Astrocyte of the spinal cord (primary cell): ENCODE results near the gene SCNM1.
"Not testable (repeated sequence)": the region's sequence is repeated elsewhere in the genome, so short reads cannot be mapped to it uniquely, and the experiment has no call there.

Source experiments
- DNase-seq: peaks from one replicate; pipeline ENCODE4 v3.0.0; 2011; ENCODE audit warnings: low read depth, low spot score
- H3K4me3 ChIP-seq: 2 replicates; pipeline ENCODE4 v1.5.1; 2011; ENCODE audit warnings: low read depth, mild to moderate bottlenecking, low read length, moderate library complexity
- in situ Hi-C: cut with HindIII; loops from 2 replicates; pipeline ENCODE4 v1.10.0; 2017; ENCODE audit warnings: low sequenced_read_pairs
- TF ChIP-seq, protein P1 (sequence below): IDR thresholded peaks from 2 replicates; pipeline ENCODE4 v1.5.1; 2012; ENCODE audit warnings: low read depth, mild to moderate bottlenecking, low read length, inconsistent platforms

The SCNM1 gene

GRCh38 chr1:151193304-151193703 is 27.4 kb downstream of the SCNM1 start:
- TF ChIP-seq, protein P1, sequence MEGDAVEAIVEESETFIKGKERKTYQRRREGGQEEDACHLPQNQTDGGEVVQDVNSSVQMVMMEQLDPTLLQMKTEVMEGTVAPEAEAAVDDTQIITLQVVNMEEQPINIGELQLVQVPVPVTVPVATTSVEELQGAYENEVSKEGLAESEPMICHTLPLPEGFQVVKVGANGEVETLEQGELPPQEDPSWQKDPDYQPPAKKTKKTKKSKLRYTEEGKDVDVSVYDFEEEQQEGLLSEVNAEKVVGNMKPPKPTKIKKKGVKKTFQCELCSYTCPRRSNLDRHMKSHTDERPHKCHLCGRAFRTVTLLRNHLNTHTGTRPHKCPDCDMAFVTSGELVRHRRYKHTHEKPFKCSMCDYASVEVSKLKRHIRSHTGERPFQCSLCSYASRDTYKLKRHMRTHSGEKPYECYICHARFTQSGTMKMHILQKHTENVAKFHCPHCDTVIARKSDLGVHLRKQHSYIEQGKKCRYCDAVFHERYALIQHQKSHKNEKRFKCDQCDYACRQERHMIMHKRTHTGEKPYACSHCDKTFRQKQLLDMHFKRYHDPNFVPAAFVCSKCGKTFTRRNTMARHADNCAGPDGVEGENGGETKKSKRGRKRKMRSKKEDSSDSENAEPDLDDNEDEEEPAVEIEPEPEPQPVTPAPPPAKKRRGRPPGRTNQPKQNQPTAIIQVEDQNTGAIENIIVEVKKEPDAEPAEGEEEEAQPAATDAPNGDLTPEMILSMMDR = no peak
- DNase-seq = no peak
- in situ Hi-C loops = no loop called here
- no peak overlapping the region for H3K4me3 ChIP-seq

DNA sequence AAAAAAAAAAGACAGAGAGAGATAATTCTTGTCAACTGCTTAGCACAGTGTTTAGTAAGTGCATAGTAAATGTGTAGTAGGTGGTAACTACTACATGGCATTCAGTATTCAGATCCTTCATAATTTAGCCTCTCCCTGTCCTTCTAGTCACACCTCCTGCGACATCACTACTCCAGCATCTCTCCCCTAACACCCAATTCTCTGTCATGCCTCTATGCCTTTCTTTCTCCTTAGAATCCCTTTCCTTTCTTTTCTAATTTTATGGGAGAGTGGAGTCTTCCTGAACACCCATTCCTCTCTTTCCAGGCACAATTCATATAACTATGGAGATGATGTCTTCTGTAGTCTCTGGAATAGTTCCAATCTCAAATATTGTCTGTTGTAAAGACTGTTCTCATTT is 27.9 kb downstream of the SCNM1 start:
- H3K4me3 ChIP-seq = no peak overlapping the region
- no peak for DNase-seq
- TF ChIP-seq, protein P1 = no peak
- in situ Hi-C loops = no loop called here

DNA sequence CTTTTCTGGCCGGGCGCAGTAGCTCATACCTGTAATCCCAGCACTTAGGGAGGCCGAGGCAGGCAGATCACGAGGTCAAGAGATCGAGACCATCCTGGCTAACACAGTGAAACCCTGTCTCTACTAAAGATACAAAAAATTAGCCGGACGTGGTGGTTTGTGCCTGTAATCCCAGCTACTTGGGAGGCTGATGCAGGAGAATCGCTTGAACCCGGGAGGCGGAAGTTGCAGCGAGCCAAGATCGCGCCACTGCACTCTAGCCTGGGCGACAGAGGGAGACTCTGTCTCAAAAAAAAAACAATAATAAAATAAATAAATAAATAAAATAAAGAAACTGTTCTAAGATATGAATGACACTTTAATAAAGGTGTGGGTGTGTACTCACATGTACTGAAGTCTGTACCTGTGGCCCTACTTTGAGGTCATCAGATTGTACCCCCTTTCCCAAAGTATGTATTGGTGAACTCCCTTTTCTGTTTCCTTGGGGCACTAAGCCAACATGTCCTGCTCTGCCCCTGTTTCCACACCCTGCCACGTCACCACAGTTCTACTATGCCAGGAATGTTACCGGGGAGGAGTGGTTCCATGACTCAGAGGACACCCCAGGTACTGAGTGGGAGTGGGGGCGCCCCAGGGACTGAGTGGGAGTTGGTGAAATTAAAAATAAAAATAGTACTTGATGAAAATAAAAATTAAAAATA is 29.1 kb downstream of the SCNM1 start:
- DNase-seq = peak; percentile 74
- in situ Hi-C loops, H3K4me3 ChIP-seq: not testable (repeated sequence)

DNA sequence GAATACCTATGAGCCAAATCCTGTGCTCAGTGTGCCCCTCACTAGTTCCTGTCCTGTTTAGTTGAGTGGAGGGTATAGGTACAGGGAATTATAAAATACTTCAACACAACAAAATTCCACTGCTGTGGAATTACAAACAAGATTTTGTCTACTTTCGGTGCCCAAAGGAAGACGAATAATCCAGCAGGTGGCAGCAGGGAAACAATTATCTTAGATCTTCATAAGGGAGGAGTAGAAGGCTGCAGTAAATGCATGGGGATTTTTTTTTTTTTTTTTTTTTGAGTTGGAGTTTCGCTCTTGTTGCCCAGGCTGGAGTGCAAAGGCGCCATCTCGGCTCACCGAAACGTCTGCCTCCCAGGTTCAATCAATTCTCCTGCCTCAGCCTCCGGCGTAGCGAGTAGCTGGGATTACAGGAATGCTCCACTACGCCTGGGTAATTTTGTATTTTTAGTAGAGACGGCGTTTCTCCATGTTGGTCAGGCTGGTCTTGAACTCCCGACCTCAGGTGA is 30.4 kb downstream of the SCNM1 start:
- no peak overlapping the region for H3K4me3 ChIP-seq
- TF ChIP-seq, protein P1 = peak; percentile 71
- peak; percentile 89 for DNase-seq
- in situ Hi-C loops = no loop called here

GRCh38 chr1:151197863-151198253 is 31.9 kb downstream of the SCNM1 start:
- TF ChIP-seq, protein P1 = no peak
- DNase-seq = no peak
- H3K4me3 ChIP-seq = peak overlapping the region; percentile 100
- in situ Hi-C loops = no loop called here

DNA sequence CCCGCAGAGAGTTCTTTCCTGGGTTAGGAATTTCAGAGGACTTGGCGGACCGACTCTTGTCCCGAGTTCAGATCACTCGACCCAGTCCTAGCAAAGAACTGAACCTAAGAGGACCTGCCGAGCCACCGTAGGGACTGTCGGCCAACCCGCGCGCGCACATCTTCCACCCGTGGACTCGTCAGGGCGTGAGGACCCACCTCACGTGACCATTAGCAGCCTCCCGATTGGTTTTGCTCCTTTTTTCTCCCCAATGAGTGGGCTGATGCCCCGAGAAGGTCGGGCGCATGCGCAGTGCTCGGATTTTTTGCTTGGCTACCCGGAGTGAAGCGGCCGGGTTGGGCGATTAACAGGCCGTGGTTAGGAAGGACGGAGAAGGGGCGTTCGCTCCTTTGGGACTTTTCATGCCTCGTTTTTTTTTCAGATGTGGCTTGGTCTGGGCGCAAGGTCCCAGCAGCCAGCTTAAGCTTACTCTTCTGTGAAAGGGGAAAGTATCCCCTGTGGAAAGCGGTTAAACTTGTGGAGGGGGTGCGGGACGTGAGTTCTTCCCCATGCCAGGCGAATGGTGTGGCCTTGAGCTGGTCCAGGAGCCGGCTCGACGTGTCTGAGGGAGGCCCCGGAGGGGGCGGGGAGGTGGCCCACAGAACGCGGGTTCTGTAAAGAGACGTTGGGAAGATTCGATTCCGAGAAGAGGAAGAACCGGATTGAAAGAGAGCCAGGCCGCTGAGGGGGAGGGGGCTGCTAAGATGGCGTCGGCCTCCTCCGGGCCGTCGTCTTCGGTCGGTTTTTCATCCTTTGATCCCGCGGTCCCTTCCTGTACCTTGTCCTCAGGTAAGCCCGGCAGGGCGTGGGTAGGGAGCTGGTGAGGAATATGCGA is 32.5 kb downstream of the SCNM1 start, which contains the start of gene PIP5K1A:
PIP5K1A (plus strand) TSS at position 299 of the 874 bp plus-strand sequence; CDS start at position 744, 445 bp downstream.
- peak; percentile 98 for DNase-seq
- in situ Hi-C loops = no loop called here
- TF ChIP-seq, protein P1 = no peak
- H3K4me3 ChIP-seq = peak within 1 kb of the TSS; percentile 100
